Testis (tissue), 2 donors: Measurements from ENCODE around the gene PRELID3B.

ENCODE experiments used
- CTCF ChIP-seq, 3 experiments: fragments of 450-650 bp in 2 of 3; fragments of 200-600 bp in 1 of 3; sonication (generic) in 1 of 3; IDR thresholded peaks; one replicate each; pipeline ENCODE4 v1.5.1; 2016 to 2019; ENCODE audit warnings: antibody characterized with exemption in 3 of 3, mild to moderate bottlenecking in 2 of 3, moderate library complexity in 1 of 3
- POLR2A ChIP-seq: fragments of 450-650 bp; IDR thresholded peaks from one replicate; pipeline ENCODE4 v1.6.1; 2017; ENCODE audit warnings: antibody characterized with exemption, mild to moderate bottlenecking, moderate library complexity

GRCh38 chr20:59044295-59044694 is 1.7 kb upstream of the PRELID3B start:
- TF ChIP-seq CTCF (IDR thresholded peaks at IDR 0.05): no peak
- TF ChIP-seq POLR2A: no peak
